Activated T-cell treated with anti-CD3 and anti-CD28 coated beads, Interleukin-2, amount 50 U/mL, for 48 hours (primary cell): ENCODE measurements around the gene ST6GALNAC4.
"Not testable (repeated sequence)": the region's sequence is repeated elsewhere in the genome, so short reads cannot be mapped to it uniquely, and the experiment has no call there.

ENCODE experiments used
- DNase-seq, 2 experiments: peaks; one replicate each; pipeline ENCODE4 v3.0.0-alpha.2; 2020

ST6GALNAC4 gene

DNA sequence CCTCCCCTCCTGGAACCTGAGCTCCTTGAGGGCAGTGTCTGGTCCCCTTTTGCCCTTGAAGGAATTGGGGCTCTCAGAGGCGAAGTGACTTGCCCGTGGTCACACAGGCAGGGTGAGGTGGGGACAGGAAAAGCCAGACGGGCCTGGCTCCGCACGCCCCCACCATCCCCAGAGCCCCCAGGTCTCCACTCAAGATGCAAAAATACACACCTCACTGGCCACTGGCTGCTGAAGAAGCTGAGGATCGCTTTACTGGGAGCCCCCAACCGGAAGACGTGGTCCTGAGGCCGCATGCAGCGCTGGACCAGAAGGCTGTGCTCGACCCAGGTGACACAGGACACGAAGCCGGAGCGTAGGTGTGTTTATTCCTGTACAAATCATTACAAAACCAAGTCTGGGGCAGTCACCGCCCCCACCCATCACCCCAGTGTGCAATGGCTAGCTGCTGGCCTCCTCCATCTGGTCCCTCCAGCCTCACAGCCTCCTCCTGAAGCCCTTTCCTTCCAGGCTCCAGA, 31.8 kb downstream of the ST6GALNAC4 start:
- no peak for DNase-seq

DNA sequence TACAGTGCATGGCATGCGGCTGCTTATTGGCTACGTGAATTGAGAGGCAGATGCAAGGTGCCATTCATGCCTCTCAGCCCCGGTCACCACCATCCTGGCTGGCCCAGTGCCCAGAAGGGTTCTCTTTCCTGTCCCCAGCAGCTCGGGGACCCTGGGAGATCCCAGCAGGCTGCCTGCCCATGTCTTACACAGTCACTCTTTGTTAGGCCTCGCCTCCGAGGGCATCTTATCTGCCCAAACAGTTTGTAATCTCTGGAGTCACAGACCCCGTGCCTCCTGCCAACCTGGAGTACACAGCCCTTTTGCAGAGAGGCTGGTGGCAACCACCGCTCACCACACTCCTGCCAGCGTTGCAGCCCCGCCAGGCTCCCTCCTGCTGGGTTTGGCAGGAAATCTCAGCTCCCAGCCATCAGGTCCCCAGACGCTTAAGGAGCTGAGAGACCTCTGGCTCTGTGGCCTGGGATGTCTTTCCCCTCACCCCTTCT, 32.4 kb downstream of the ST6GALNAC4 start:
- DNase-seq: no peak

DNA sequence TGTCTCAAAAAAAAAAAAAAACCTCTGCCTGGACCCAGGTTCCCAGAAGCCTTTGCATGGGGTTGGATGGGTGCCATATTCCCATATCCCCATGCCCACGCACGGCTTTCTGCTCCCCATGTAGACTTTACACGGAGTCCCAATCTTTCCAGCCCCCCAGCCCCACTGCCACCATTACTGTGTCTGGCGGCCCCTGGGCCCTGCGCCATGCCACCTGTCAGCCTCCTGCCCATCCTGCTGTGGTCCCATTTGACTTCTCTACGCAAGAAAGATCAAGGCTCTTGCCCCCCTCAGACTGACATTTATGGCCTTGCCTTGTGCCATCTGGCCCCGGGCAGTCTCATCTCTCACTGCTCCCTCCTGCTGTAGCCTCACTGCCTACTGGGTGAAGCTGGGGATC, 32.9 kb downstream of the ST6GALNAC4 start:
- no peak for DNase-seq

DNA sequence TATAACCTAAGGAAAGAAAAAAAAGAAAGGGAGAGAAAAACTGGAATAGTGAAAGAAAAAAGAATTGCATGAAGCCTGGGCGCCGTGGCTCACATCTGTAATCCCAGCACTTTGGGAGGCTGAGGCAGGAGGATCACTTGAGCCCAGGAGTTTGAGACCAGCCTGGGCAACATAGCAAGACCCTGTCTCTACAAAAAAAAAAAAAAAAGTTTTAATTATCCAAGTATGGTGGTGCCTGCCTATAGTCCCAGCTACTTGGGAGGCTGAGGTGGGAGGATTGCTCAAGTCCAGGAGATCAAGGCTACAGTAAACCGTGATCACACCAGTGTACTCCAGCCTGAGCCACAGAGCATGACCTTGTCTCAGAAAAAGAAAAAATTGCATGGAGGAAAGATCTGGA, 35.1 kb downstream of the ST6GALNAC4 start:
- not testable (repeated sequence) for DNase-seq

DNA sequence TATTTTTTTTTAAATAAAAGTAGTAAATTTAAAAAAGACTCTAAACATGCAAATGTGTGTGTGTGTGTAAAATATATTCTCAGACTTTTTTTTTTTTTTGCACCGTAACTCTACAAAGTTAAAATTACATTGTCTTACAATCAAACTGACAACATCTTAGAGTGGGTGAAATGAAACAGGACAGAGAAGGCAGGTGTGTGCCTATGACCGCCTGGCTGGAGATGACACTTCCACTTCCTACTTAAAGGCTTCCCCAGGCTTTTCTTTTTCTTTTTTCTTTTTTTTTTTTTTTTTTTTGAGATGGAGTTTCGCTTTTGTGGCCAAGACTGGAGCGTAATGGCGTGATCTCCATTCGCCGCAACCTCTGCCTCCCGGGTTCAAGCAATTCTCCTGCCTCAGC, 36.7 kb downstream of the ST6GALNAC4 start:
- no peak for DNase-seq

DNA sequence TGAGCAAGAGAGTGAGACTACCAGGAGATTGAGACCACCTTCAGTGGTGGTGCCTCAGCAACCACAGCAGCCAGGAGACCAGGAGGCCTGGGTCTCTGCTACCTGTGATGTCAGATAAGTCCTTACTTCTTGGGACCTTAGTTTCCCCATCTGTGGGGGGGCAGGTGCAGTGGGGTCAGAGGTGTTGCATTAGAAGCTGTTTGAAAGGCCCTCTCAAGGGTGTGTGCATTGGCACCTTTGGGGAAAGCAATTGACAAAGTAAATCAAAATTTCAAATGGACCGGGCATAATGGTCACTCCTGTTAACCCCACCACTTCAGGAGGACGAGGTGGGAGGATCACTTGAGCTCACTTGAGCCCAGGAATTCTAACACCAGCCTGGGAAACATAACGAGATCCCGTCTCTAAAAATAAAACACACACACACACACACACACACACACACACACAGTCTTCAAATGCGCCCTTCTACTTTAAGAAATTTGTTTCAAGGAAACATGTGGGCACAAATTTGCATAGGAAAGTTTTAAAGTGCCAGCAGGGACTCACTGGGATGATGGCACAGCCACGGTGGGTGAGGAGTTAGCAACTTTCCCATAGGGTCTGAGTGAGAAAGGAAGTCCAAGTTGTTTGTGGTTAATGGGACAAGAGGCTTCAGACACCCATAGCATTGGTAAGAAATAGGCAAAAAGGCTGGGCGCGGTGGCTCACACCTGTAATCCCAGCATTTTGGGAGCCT, 38.0 kb downstream of the ST6GALNAC4 start:
- DNase-seq: no peak

DNA sequence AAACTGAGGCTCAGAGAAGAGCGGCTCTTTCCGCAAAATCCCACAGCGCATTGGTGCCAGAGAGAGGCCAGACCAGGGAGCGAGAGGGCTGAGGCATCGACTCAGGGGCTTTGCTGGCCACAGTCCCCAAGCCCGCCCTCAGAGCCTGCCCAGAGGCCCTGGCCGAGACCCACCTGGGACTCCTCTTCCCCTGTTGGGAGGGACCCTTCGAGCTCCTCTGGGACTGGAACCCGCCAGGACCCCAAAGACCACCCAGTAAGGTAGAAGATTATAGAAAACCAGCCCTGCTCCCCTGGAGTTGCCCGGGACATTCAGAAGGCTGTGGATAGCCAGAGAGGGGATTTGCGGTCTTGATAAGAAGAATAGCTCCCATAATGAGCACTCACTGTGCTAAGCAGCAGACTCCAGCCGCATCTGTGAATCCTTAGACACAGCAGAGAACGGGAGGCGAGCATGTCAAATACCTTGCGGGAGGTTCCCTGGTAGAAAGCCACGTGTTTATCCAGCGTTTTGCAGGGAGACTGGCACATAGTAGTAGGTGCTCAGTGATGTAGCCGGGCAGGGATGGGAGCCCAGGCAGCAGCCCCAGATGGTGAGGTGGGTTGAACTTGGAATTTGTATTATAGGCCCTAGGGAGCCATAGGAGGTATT, 38.7 kb downstream of the ST6GALNAC4 start:
- DNase-seq: no peak

DNA sequence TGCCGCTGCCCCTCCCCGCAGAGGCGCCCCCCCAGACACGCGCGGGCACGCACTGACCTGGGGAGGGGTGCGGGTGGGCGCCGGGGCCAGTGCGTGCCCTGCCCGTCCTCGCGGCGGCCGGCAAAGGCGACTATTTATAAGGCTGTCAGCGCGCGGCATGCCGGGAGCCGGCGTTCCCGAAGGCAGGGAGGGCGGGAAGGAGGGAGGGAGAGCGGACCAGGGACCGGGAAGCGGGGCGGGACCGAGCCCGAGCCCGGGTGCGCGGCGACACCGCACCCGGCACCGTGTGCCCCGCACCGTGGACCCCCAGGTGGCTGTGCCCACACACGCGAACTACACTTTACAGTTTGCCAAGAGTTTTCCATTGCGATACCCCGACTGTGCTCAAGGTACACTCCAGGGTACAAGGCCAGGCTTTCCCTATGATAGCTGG, 39.3 kb downstream of the ST6GALNAC4 start, which contains the start of gene AK1:
TSS of gene AK1 (minus strand) at position 110 of the 433 bp plus-strand sequence. CDS start 3,058 bp downstream, outside the sequence.
- no peak for DNase-seq

DNA sequence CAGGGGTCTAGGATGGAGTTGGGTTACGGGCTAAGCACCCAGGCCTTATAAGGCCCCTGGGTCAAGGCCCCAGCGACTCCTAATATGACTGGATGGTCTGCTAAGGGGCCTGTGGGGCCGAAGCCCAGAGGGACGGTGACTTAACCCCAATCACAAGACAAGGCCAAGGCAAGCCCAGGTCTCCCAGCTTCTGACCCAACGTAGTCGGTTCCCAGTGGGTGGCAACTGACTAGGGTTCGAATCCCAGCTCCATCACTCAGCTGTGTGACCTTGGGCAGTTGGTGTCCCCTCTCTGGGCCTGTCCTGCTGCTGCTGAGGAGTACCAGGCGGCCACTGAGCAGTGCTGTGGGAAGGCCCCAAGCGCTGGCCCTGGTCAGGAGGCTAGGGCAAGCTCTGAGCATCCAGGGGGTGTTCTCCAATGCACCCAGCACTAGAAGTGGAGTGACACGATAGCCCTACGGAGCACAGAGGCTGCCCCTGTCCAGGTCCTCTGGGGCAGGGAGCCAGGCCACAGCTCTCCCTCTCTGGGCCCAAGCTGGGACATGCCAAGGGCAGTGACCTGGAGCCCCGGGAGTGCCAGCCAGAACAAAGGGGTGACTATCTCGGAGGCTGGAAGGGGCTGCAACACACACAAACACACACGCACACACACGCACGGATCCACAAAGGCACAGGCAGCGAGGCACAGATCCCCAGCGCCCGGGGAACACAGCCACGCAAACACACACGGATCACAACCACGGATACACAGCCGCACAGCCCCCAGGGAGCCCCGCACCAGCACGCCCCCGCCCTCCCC, 39.9 kb downstream of the ST6GALNAC4 start:
- DNase-seq: no peak

DNA sequence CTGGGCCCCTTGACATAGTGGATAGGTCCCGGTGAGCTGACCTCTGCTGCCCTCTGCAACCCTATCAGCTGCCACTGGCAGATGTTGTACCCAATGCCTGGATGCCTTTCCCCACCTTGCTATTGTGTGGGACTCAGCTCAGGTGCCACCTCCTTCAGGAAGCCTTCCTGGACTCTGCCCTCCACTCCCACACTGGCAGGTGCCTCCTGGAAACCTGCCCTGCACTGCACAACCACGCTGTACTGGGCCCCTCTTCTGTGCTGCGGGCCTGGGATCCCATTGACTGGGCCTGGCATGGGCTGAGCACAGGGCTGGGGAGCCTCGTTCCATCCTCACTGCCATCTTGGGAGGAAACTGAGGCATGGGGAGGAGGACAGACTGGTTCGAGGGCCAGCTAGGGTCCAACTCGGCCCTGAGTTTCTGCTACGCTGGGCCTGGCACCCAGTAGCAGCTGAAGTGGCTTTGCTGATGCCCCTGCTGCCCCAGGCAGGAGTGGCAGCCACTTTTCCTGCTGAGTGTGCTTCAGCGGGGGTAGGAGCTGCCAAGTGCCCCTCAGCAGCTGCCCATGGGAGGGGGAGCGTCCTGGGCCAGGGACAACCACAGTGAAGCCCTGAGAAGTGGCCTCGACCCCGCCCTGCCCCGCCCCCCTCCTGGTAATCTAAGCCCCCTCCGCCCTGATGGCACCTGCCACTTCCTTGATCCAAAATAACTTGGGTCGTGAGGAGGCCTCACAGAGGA, 40.6 kb downstream of the ST6GALNAC4 start:
- no peak for DNase-seq

DNA sequence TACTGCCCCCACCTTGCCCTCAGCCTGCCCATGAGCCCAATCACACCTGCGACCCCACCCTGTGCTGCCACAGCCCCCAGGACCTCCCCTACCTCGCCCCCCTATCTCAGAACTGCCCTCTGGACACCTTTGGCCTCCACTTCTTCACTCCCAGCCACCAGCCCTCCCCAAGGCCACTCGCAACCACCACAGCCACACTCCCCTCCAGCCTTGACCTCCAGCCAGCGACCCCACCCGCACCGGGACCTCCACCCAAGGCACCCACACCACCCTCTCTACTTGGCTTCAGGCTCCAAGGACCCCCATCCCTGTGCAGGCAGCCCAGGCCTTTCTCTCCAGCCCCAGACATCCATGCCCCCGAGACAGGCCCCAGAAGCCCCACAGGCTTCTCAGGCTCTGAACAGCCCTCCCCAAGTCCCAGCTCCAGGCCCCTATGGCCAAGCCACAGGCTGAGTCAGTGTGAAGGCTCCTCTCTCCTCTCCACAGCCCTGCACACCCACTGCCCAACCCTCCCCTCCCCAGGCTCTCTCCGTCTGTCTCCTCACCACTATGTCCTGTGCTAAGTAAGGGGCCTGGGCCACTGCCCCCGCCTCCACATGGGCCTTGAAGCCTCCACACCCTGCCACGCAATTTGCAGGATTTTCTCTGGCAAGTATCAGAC, 41.4 kb downstream of the ST6GALNAC4 start:
- DNase-seq: no peak

DNA sequence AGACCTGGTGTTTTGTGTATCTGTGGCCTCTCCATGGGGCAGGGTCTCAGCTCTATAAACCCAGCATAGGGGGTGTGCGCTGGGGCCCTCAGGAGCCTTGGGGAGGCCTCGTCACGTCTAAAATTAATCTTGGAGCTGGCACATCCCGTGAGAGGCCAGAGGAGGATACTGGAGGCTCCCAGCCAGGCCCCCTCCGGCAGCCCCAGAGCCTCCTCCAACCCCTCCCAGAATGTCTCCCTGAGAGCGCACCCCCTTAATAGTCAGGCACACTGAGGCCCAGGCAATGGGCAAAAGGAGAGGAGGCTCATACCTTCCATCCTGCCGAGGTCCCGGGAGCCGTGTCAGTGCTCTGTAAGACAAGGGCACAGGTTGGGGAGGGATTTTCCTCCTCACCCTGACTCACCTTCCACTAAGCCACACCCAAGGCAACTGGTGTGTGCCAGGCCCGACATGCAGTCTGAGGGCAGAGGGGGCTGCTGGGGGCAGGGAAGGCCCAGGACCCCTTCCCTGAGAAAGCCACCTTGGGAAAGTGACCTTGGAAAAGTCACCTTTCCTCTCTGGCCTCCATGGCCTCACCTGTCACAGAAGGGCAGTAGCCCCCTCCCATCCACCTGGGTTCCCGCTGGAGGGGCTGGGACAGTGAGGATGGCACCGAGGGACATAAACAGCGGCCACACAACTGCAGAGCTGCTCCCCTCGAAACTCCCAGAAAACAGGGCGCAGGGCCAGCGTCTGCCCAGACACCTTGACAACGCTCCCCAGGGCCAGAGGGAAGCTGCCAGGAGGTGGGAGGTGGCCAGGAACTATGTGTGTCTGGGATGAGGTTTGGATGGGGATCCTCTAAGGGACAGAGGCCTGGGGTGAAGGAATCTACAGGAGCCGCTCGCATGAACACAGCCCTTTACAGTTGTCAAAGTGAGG, 42.3 kb downstream of the ST6GALNAC4 start:
- no peak for DNase-seq

DNA sequence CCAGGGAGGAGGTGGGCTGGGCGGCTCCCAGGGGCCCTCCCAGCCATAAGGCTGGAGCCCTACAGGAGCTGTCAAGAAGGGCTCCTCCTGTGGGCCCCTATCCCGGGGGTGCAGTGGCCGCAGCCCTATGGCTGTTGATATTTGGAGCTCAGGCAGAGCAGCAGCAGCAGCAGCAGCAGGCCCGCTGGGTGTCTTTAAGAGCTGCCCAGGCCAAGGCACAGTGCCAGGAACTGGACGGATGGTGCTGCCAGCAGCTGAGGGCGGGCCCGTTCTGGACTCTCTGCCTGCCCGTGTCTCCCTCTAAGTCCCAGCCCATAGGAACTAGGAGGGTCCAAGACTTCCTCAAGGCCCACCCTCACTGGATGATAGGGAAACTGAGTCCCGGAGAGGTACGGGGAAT, 43.0 kb downstream of the ST6GALNAC4 start:
- DNase-seq: no peak

DNA sequence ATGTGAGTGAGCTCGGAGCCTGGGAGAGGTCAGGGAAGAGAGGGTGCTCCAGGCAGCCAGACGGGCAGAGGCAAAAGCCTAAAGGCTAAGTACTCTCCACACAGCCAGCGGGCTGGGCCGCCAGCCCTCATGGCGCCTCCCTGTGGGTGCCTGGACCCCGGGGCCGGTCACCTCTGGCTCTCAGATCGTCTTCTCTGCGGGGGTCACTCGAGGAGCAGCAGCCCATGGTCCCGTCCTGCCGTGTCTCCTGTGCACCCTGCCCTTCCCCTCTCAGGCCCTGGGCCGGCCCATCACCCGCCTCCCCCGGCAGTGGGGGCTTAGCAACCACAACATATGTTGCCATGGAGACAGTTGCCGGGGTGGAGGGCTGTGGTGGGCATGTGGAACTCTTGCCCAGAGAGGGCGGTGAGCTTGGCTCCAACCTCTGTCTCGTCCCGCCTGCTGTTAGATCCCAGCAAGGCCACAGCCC, 43.6 kb downstream of the ST6GALNAC4 start:
- no peak for DNase-seq

DNA sequence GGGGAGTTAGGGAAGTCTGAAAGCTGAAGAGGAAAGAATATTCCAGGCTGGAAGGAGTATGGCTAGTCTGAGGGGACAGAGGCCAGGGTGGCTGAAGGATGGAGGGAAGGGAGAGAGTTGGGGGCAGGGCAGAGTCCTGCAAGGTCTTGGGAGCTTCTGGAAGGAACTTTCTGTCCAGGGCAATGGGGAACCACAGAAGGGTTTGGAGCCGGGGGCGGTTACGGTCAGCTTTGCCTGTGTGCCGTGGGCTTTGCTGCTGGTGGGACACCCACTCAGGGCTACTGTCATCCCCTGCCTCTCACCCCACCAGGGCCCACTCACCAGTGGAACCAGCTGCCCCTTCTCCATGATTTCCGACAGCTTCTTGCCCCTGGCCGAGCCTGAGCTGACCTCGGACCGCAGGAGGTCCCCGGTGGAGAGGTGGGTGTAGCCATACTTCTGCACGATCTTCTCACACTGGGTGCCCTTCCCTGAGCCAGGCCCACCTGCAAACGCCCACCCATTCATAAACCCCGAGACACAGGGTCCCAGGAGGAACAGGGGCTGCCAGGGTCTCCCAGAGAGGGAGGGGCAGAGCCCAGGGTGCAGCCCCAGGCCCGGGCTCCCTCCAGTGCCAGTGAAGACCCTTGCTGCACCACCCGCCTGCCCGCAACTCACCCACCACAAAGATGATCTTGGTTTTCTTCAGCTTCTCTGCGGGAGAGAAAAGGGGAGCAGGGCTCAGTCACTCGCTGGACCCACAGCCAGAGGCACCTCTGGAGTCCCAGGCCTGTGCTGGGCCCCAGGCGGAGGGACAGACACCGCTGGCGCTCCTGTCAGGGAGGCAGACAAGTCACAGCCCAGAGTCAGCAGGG, 44.2 kb downstream of the ST6GALNAC4 start:
- no peak for DNase-seq

DNA sequence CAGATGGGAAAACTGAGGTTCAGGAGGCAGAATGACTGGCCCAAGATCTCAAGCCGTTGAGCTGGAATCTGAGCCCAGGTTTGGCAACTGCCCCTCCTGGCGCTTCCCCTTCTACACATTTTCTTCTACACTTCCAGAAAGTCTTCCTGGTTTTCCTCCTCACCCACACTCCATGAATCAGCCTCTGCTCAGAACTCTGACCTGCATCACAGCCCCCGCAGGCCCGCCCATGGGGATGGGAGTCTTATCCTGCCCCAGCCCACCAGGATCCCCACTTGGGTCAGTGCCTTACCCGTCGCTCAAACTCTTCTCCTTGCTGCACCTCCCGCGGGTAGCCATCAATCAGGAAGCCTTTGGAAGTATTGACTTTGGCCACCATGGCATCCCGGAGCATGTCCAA, 45.3 kb downstream of the ST6GALNAC4 start:
- no peak for DNase-seq

DNA sequence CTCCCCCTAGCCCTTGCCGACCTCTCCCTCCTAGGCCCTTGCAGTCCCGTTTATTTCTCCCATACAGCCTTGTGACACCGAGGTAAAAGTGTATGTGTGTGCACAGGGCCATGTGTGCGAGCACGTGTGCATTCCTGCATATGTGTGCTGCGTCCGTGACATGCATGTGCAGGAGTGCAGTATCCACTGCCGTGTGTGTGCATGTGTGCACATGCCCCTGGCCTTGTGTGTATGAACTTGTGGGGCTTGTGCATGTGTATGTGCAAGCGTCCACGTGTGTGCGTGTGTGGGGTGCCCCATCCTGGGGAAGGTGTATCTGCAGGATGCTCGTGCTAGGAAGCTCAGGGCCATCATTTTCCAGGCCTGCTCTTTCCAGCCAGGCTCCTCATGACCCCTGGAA, 46.0 kb downstream of the ST6GALNAC4 start:
- DNase-seq: no peak

DNA sequence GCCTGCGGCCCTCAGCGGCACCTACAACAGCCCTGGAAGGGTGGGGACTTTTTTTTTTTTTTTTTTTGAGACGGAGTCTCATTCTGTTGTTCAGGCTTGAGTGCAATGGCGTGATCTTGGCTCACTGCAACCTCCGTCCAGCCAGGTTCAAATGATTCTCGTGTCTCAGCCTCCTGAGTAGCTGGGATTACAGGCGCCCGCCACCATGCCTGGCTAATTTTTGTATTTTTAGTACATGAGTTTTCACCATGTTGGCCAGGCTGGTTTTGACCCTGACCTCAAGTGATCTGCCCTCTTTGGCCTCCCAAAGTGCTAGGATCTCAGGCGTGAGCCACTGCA, 46.7 kb downstream of the ST6GALNAC4 start:
- DNase-seq: not testable (repeated sequence)

DNA sequence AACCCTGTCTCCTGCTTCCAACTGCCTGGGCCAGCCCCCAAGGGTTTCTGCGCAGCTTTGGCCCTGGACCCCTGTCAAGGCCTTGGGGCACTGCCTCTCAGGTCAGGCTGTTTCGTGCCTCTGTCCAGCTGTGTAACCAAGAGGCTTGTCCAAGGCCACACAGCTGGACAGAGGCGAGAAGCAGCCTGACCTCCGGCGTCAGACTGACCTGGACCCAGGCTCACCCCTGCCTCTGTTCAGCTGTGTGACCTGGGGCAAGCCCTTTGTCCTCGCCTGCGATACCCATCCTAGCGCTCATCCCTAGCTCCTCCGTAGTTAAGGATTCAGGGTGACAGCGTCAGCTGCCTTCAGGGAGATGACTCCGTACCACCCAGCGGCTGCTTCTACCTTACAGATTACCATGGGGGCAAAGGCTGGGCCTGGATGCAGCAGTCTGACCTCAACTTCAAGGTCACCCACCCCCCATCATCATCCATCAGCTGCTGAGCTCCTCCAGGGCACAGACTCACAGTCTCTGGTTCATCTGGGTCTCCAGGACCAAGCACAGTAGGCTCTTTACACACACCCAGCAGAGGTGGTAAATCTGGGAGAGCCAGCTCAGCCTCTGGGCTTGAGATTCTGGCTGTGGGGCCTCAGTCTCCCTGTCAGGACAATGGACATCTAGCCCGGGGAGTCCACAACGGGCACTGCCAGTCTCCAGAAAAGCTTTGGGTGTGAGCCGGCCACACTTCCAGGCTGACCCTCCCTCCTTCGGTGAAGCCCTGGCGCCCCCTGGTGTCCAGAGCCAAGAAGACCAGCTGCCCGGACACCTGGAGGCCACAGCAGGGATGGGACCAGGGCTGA, 47.3 kb downstream of the ST6GALNAC4 start:
- peak; percentile 91 to 94 for DNase-seq
